Left cardiac atrium (tissue), 4 donors: ENCODE results near the gene OGDH. TPM values are rescaled to one million over a fixed set of nuclear protein-coding genes. Genes with fewer than 3 reads are reported as not detected.
A peak's percentile ranks its signal among the peaks of the same experiment; 100 is the strongest.

Experiments used
- ATAC-seq, 2 donors: fragments of 200-7000 bp; cut with Tn5 transposase; one replicate each; pipeline ENCODE4 v1.9.1; 2020; ENCODE audit warnings: mild to moderate bottlenecking in 2 of 2, moderate library complexity in 2 of 2
- DNase-seq: peaks from one replicate; pipeline ENCODE4 v3.0.0-alpha.2; 2020
- intact Hi-C, 2 donors: fragments of 100-400 bp; cut with DNase I; formaldehyde crosslinking; loops; one replicate each; pipeline versions ENCODE4 v1.14.1 to v1.15.1; 2022 to 2023
- total RNA-seq, 2 donors: library from RNA; stranded (reverse); fragmentation: NEBNext Ultra II Directional; extraction: Animal tissue kit (Norgen Biotek cat#: 25700); gene quantifications; one replicate each; pipeline ENCODE4 v1.2.1, GENCODE V29; 2021
- donor health status: DM: no; HTN: yes; CAD: no.
- donor health status: DM: no; HTN: yes; CAD: no; lungs with severe emphysema.
- donor health status: DM: yes; HTN: yes; CAD: no.
- donor health status: Dilated cardiomyopathy.

OGDH gene
- total RNA-seq, 2 donors from 2014 or later, result 343 to 358 TPM

DNA sequence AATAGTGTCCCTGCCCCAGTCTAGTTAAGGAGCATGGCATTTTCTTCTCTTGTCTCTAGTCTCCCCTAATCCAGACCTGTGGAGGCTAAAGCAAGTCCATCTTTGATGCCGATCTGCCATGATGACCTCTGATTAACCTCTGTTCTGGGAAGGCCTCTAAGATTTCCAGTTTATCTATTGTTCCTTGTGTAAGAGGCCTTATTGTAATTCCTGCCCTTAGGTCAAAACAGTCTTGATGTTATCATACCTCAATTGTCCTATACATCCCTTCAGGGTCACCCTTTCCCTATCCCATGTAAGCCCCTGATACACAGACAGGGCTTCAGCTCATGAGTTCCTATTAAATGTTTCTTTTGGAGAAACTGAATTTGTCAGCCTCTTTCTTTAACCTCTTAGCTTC lies 137.3 kb downstream of the OGDH start:
- intact Hi-C loops, result no loop called here
- no peak for ATAC-seq
- DNase-seq, result no peak

DNA sequence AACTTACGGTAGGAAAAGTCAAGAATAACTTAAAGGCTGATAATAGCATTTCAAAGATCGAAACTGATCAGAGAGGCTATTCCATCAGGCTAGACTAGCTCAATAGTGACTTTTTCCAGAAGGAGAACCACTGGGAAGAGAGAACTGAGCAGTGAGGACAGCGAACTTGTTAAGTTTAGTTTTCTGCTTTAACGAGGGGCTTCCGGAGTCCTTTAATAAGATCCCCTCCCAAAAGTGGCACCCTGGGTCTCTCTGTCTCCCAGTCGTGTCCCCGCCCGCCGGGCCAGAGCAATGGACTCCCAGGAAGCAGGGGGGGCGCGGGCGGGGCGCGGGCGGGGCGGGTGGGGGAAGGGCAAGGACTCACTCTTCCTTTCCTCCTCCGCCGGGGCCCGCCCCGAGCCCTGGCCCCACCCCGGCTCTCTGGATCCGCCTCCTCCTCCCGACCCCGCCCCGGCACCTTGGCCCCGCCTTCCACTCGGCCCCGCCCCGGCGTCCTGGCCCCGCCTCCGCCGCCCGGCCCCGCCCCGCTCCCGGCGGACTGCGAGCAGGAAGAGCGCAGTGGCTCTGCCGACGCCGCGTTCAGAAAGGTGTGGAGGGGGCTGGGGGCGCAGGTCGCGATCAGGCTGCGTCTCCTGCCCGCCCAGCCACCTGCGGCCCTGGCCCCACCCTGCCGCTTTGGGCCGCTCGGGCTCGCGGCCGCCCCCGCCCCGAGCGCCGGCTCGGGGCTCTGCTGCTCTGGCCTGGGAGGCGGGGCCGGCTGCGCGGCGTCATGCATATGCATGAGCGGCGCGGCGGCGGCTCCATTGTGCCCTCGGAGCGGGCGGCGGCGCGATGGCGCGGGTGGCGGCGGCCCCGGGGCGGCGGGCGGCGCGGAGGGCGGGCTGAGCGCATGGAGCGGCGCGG lies 141.9 kb downstream of the OGDH start, which contains the start of gene ZMIZ2:
ZMIZ2 (plus strand) TSS at position 803 of the 903 bp plus-strand sequence. CDS start 7,403 bp downstream, outside the sequence.
- ATAC-seq (peak; percentile 99), DNase-seq (peak; percentile 94)
- intact Hi-C loops, result no loop called here

DNA sequence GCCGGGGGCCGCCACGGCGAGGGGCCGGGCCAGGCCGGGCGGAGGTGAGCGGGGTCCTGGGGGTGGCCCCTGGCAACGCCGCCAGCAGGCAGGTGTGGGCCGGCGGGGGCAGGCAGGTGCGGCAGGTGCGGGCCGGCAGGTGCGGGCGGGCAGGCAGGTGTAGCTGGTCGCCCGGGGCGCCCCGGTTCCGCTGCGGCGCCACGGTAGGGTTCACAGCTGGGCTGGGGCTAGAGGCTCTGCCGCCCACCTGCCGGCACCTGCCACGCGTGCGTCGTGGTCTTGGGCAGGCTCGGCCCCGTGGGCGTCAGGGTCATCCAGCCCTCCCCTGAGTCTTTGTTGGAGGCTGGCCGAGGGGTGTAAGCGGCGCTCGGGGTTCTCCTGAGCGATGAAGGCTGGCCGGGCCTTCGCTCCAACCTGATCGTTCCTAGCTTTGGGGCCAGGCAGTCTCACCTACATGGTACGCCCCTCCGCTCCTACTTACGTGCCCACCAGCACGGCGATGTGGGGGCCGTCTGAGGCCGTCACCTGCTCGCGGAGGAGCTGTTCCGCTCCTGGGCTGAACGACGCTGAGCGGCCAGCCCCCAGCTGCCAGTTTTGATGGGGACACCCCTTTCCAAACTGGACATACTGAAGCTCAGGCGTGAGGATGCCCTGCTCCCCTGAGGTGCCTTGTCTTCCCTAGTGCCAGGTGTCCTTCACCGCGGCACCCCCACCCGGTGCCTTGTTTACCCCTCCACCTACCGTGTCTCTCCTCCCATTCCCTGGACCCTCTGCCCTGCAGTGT lies 142.7 kb downstream of the OGDH start:
- no peak for DNase-seq
- no peak for ATAC-seq
- intact Hi-C loops, result no loop called here

DNA sequence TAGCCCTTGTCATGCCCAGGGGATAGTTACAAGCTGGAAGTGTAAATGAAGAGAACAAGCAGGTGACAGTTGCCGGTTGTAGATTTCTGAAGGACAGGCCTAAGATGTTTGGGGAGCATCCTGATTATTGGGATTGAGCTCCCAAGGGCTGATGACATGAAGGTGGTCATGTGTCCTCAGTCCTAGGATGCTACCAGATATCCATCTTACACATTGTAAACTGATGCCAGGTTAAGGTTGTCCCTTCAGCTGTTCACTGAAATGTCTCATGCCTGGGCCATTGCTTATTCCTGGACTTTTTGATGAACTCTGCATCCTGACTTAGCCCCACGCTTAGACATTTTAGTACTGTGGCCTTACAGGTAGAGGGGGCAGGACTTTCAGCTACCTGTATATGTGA lies 143.6 kb downstream of the OGDH start:
- DNase-seq, result no peak
- intact Hi-C loops, result loop anchor here in 1 of 2 donors (5.0 kb wide), 1 partner anchor 47 kb away; the partner anchor contains the start of gene PPIA
- no peak for ATAC-seq

DNA sequence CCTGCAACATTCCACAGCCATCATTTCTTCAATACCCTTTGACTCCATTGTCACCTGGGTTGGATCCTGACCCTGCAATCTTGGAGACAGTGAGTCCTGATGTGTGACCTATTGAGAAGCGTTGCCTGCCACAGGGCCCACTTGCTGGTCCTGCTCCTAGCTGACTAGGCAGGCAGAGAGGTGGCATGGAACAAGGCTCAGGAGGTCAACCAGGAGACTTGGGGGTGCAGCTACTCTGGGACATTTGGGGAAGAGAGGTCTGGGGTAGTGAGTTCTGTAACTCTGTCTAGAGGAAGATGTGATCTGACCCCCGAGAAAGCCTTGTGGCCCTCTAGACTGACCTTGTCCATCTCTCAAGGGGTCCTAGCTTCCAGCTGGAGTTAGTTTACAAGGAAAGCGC lies 144.0 kb downstream of the OGDH start:
- no peak for ATAC-seq
- intact Hi-C loops, result loop anchor here in 1 of 2 donors (5.0 kb wide), 1 partner anchor 47 kb away; the partner anchor contains the start of gene PPIA
- no peak for DNase-seq

DNA sequence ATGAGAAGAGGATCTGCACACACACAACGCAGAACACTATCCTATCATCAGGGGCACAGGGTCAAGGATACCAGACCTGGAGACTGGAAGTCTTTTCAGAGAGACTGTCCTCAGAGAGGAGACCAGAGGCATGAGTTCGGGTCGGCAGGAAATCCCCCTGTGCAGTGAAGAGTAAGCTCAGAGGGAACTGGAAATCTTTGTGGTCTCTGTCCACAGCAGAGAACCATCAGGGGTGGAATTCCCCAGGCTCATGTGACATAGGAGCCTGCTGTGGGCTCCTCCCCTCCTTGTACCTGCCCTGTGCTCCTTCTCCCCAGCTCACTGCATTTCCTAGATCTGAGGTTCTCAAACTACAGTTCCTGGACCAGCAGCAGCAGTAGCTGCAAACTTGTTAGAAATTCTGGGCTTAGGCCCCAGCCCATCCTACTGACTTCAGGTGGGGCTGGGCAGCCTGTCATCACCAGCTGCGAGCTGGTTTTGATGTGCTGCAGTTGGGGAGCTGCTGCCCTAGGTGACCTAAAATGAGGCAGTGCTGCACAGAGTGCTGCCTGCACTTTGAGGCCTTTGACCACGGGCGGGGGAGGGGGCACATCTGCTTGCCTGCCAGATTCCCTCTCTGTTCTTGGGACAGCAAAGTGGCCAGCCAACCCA lies 144.6 kb downstream of the OGDH start:
- intact Hi-C loops, result loop anchor here in 1 of 2 donors (5.0 kb wide), 1 partner anchor 46 kb away; the partner anchor contains the start of gene PPIA
- ATAC-seq (no peak), DNase-seq (no peak)

DNA sequence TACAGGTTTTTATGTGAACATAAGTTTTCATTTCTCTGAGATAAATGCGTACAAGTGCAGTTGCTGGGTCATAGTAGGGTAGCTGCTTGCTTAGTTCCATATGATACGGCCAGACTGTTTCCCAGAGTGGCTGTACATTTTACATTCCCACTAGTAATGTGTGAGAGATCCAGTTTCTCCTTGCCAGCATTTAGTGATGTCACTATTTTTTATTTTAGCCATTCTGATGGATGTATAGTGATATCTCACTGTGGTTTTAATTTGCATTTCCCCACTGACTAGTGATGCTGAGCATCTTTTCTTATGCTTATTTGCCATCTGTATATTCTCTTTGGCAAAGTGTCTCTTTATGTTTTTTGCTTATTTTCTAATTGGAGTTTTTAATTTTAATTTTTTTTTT lies 146.4 kb downstream of the OGDH start:
- ATAC-seq (no peak), DNase-seq (no peak)
- intact Hi-C loops, result loop anchor here in 1 of 2 donors (5.0 kb wide), 1 partner anchor 44 kb away; the partner anchor contains the start of gene PPIA

DNA sequence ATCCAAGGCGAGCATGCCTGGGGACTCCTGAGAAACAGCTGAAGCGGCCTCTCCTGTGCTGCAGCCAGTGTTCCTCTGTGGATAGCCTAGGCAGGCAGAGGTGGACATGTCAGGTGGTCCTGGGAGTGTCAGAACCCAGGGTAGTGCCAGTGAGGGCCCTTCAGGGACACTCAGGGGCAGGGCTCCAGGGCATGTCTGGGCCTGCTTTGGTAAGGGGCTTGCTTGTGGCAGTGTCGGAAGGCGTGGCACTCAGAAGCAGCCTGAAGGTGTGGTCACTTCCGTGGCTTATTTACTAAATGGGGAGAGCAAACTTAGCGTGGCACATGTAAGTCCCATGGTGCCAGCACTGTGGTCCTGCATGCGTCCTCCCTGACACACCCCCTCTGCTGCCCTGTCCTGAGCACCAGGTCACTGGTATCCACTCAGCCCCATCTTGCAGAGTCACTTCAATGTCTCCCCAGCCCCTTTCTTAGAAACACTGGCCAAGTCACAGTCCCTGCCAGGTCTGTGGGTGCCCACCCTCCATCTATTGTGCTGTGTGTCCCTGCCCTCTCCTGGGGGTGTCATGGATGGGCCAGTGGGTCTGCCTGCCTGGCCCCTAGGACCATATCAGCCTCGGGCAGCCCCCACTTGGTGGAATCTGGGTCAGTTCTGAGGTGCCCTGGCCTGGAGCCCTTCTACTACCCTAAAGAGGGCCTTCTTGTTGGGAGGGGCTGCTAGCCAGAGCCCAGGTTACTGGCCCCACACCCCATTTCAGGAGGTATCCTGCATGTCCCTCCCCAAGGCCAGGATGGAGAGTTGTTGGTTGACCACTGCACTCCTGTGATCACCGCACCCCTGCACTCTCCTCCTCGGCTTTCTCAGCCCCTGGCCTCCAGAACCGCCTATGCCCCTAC lies 148.6 kb downstream of the OGDH start:
- ATAC-seq (no peak), DNase-seq (no peak)
- intact Hi-C loops, result loop anchor here in 1 of 2 donors (5.0 kb wide), 1 partner anchor 42 kb away; the partner anchor contains the start of gene PPIA

DNA sequence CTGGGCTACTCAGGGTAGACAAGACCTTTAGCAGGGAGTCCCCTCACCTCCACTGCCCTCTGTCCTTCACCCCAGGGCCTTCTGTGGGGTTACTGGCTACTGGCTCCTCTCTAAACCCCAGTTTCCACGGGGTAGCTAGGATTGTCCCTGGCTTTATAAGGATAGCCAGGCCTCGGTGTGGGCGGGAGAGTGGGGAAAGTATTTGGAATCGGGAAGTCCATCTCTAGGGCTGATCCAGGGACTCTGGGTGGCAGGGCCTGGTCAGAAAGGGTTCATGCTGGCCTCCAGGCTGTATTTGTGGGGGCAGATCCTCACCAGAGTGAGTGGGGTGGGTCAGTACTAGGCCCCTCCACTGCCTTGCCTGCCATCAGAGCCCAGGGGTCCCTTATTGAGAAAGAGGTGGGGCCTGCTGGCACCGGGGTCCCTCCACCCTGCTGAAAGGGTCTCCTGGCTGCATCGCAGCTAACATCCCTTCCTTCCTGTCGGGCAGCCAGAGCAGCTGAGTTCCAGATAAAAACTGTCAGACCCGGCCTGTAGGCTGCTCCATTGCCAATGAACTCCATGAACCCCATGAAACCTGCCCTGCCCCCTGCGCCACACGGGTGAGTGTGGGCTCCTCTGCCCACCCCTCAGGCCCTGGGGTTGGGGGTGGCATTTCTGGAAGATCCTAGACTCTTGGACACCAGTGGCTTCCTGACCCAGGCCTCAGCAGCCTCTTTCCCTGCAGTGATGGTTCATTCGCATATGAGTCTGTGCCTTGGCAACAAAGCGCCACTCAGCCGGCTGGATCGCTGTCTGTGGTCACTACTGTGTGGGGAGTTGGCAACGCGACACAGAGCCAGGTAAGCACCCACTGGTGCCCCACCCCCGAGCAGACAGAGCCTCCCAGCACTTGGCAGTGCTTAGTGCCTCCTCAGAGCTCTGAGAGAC lies 149.5 kb downstream of the OGDH start:
- no peak for DNase-seq
- intact Hi-C loops, result no loop called here
- peak in 1 of 2 donors; percentile 6 for ATAC-seq

DNA sequence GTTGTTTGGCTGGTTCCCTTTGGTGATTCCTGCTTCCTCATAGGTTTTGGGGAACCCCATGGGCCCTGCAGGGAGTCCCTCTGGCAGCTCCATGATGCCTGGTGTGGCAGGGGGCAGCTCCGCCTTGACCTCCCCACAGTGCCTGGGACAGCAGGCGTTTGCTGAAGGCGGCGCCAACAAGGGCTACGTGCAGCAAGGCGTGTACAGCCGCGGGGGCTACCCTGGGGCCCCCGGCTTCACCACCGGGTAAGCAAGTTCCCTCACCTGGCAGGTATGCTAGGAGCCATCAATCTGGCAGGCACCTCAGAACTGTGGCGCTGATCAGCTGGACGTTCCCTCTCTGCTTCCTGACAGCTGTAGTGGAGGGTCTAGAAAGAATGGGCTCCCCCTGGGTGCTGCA lies 150.5 kb downstream of the OGDH start:
- intact Hi-C loops, result no loop called here
- DNase-seq, result no peak
- ATAC-seq, result no peak

DNA sequence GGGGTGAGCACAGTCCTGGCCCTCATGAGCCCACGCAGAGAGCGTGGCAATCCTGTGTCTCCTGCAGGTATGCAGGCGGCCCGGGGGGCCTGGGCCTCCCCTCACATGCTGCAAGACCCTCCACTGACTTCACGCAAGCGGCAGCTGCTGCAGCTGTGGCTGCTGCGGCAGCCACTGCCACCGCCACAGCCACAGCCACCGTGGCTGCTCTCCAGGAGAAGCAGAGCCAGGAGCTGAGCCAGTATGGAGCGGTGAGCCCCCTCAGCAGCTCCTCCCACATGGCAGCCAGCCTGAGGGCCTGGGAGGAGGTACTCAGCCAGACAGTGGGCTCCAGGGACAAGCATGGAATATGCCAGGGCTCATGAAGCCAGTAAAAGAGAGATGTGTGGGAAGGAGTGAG lies 150.9 kb downstream of the OGDH start:
- peak; percentile 71 for DNase-seq
- ATAC-seq, result peak; percentile 69 to 87
- intact Hi-C loops, result no loop called here

DNA sequence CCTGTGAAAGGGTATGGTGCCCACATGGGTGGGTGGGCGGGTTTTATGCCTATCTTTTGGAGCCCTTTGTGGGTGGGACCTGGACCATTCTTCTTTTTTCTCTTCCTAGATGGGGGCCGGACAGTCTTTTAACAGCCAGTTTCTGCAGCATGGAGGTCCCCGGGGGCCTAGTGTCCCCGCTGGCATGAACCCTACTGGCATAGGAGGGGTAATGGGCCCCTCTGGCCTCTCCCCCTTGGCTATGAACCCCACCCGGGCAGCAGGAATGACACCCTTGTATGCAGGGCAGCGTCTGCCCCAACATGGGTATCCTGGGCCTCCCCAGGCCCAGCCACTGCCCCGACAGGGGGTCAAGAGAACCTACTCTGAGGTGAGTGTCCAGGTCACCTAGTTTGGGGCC lies 151.3 kb downstream of the OGDH start:
- intact Hi-C loops, result no loop called here

More for the DNA sequence above, 151.3 kb downstream of the OGDH start:
- ATAC-seq (no peak), DNase-seq (no peak)

Other genes with a start within 250 kb of the OGDH start
- gene NUDCD3, start 116.0 kb upstream of the OGDH start, total RNA-seq, result 100 to 1,000 TPM in 1 of 2 donors, 10 to 100 TPM in 1; 83.7 to 104 TPM
- under 1 TPM; 0.09 to 0.10 TPM for gene NPC1L1, start 65.3 kb upstream of the OGDH start, total RNA-seq
- 10 to 100 TPM; 27.8 to 44.4 TPM for gene DDX56, start 32.7 kb upstream of the OGDH start, total RNA-seq
- 10 to 100 TPM; 55.1 to 73.2 TPM for gene TMED4, start 24.4 kb upstream of the OGDH start, total RNA-seq
- 10 to 100 TPM; 43.3 to 48.1 TPM for gene ZMIZ2, start 142.2 kb downstream of the OGDH start, total RNA-seq
- gene PPIA, start 190.1 kb downstream of the OGDH start, total RNA-seq, result 100 to 1,000 TPM; 637 to 672 TPM
- gene H2AZ2, start 241.5 kb downstream of the OGDH start, total RNA-seq, result 100 to 1,000 TPM; 191 to 205 TPM